ENCODE results near the gene ELL. TPM values are rescaled to one million over a fixed set of nuclear protein-coding genes. Genes with fewer than 3 reads are reported as not detected.

Gene ELL
- polyA plus RNA-seq, 1 of the 3 experiments (the other 2 are of a cell fraction) = 7.4 TPM

- CTCF ChIA-PET = interaction anchor here (1.2 to 5.1 kb wide), 4 partner anchors 12 to 47 kb away, joined by 3 to 58 read pairs (median 8); partner anchors contain the start of gene ELL
- WGBS (ENCODE audit: low lambda C conversion rate) = 94% methylated on average over 7 of the region's 7 CpGs
Observed at GRCh38 chr19:18508585-18508984, 13.3 kb downstream of the ELL start.

More at GRCh38 chr19:18508585-18508984, 13.3 kb downstream of the ELL start:
- no peaks in the 10 kb centered on the region for H3K9me2 ChIP-seq
- no peak overlapping the region for H3K9ac ChIP-seq
- no peaks in the 10 kb centered on the region for H3K9me3 ChIP-seq
- no peak overlapping the region for H2AFZ ChIP-seq (ENCODE audit: low read depth)
- H3K36me3 ChIP-seq (replicated peaks in 1 of 2; ENCODE audit: control insufficient read depth in 1 of 2, insufficient read depth in 2 of 2, low read length in 1 of 2) = no peaks in the 10 kb centered on the region
- H4K20me1 ChIP-seq (ENCODE audit: insufficient read depth) = peaks cover 100% of the 10 kb centered on the region
- TF ChIP-seq RCOR1 (IDR thresholded peaks at IDR 0.05; ENCODE audit: low read length) (no peak), SIN3A (IDR thresholded peaks at IDR 0.05; ENCODE audit: borderline replicate concordance, low read depth, low read length) (no peak), GABPA (IDR thresholded peaks at IDR 0.05; ENCODE audit: low read depth) (no peak), TAF1 (IDR thresholded peaks at IDR 0.05; ENCODE audit: borderline replicate concordance, low read depth, low read length) (no peak), MEF2A (IDR thresholded peaks at IDR 0.05; ENCODE audit: borderline replicate concordance, low read depth) (no peak), USF2 (IDR thresholded peaks at IDR 0.05; ENCODE audit: borderline replicate concordance, low read depth, low read length) (no peak), PBX3 (IDR thresholded peaks at IDR 0.05) (no peak), REST (IDR thresholded peaks at IDR 0.05; ENCODE audit: low read depth, low read length) (no peak), POLR2AphosphoS5 (IDR thresholded peaks at IDR 0.05; ENCODE audit: low read depth, low read length) (no peak), RAD21 (IDR thresholded peaks at IDR 0.05; ENCODE audit: low read length) (no peak), MXI1 (IDR thresholded peaks at IDR 0.05; ENCODE audit: low read depth, low read length) (no peak)
- no peak overlapping the region for H3K4me2 ChIP-seq
- H3K27ac ChIP-seq (ENCODE audit: low read depth in 2 of 2, low read length in 1 of 2) = no peak overlapping the region; a peak in 1 of 4 replicates
- no peak for DNase-seq
- H3K27me3 ChIP-seq (ENCODE audit: insufficient read depth) = no peaks in the 10 kb centered on the region
- peaks cover 98% of the 10 kb centered on the region for H3K79me2 ChIP-seq (ENCODE audit: insufficient read depth)
- no peak overlapping the region for H3K4me3 ChIP-seq (ENCODE audit: low read depth in 2 of 2, low read length in 1 of 2)
- H3F3A ChIP-seq (replicated peaks; ENCODE audit: insufficient read depth) = no peaks in the 10 kb centered on the region
- peaks cover 0 to 53% of the 10 kb centered on the region in 2 experiments; a peak in 1 of 4 replicates for H3K4me1 ChIP-seq (ENCODE audit: control insufficient read depth in 1 of 2, insufficient read depth in 2 of 2, low read depth in 1 of 2, low read length in 1 of 2)
- POLR2A ChIA-PET = interaction anchor here (0.9 kb wide), 2 partner anchors 10 to 12 kb away, joined by 3 read pairs; no protein-coding TSS in a partner anchor
